ENCODE measurements around the gene UMAD1. TPM values are rescaled to one million over a fixed set of nuclear protein-coding genes. Genes with fewer than 3 reads are reported as not detected.
"Not testable (repeated sequence)": the region's sequence is repeated elsewhere in the genome, so short reads cannot be mapped to it uniquely, and the experiment has no call there.

Gene UMAD1
- total and polyA plus RNA-seq, 2 of the 4 experiments (the other 2 are of a cell fraction) = 5.2 to 8.4 TPM

DNA sequence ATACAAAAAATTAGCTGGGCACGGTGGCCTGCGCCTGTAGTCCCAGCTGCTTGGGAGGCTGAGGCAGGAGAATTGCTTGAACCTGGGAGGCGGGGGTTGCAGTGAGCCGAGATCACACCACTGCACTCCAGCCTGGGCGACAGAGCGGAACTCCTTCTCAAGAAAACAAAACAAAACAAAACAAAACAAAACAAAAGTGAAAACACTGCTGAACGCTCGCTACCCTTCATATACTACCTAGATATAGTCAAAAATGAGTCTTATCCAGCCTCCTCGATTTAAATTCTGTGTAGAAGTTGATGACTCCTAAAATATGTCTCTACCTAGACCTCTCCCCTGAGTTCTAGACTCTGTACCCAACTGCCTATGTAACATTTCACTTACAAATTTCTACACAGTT is 164.3 kb downstream of the UMAD1 start:
- POLR2A ChIA-PET (ENCODE audit: unreplicated experiment); H3K14ac ChIP-seq (replicated peaks; ENCODE audit: low read depth, low read length); H3K79me1 ChIP-seq (ENCODE audit: low read depth in 1 of 2, low read length in 2 of 2); H3K4me2 ChIP-seq (ENCODE audit: low read depth, low read length); H3K27me3 ChIP-seq (ENCODE audit: control insufficient read depth, insufficient read depth, low read length); dilution Hi-C loops (cut with HindIII; ENCODE audit: low sequenced_read_pairs, unreplicated experiment); H3K27ac ChIP-seq (ENCODE audit: insufficient read depth, low read length); intact Hi-C loops (cut with micrococcal nuclease); CTCF ChIA-PET; ATAC-seq (ENCODE audit: low read depth); H3K56ac ChIP-seq (ENCODE audit: extremely low read depth, insufficient read depth, low read length); H2BK20ac ChIP-seq (ENCODE audit: low read depth, low read length); H3K9me3 ChIP-seq (ENCODE audit: control insufficient read depth, insufficient read depth, low read length); H2BK5ac ChIP-seq (ENCODE audit: low read depth, low read length, poor library complexity, severe bottlenecking); H4K5ac ChIP-seq (ENCODE audit: low read depth, low read length); H2BK15ac ChIP-seq (ENCODE audit: low read depth, low read length); H3K9ac ChIP-seq (ENCODE audit: low read depth, low read length); H4K91ac ChIP-seq (ENCODE audit: insufficient read depth, low read depth, low read length); H3K9me1 ChIP-seq (ENCODE audit: insufficient read depth, low read length); H2AK9ac ChIP-seq (replicated peaks; ENCODE audit: low read depth, low read length, poor library complexity); H3K23ac ChIP-seq (ENCODE audit: low read depth, low read length); in situ Hi-C loops (cut with MboI; ENCODE audit: low sequenced_read_pairs); DNase-seq; H3K4ac ChIP-seq (ENCODE audit: low read depth, low read length); H4K20me1 ChIP-seq (ENCODE audit: insufficient read depth, low read length); BruUV-seq (replicated peaks); H2AFZ ChIP-seq (replicated peaks; ENCODE audit: low read length, poor library complexity); H4K8ac ChIP-seq (ENCODE audit: low read depth in 2 of 2, low read length in 2 of 2); H2BK120ac ChIP-seq (ENCODE audit: low read depth, low read length); H2AK5ac ChIP-seq (ENCODE audit: low read depth, low read length); H3K36me3 ChIP-seq (ENCODE audit: control insufficient read depth, insufficient read depth, low read length); H3K18ac ChIP-seq (ENCODE audit: low read depth, low read length); H3K4me1 ChIP-seq (ENCODE audit: control insufficient read depth, insufficient read depth, low read length); H3K4me3 ChIP-seq (ENCODE audit: insufficient read depth, low read depth, low read length): not testable (repeated sequence)
- WGBS, 2 experiments (ENCODE audit: extremely low coverage in 2 of 2, insufficient read length in 1 of 2) = no CpG with 5 or more reads among the region's 9 CpGs
